Measurements from ENCODE around the gene ABHD14A.
A peak's percentile ranks its signal among the peaks of the same experiment; 100 is the strongest.

The ABHD14A gene

DNA sequence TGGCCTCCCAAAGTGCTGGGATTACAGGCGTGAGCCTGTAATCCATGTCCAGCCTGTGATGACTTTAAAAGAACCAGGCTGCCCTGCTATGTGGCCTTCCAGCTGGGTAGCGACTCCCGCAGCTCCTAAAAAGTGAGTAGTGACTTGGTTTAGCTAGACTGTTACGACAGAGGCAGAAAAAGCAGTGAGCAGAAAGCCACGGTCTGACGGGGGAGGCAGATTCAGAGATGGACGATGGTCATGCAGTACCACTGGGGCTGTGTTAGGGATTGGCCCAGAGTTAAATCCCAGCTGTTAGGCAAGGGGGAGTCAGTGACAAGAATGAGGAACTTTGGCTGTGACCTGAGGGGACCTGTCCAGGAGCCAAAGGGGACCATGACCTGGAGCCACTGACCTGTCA lies 23.9 kb downstream of the ABHD14A start:
- DNase-seq, result no peak

DNA sequence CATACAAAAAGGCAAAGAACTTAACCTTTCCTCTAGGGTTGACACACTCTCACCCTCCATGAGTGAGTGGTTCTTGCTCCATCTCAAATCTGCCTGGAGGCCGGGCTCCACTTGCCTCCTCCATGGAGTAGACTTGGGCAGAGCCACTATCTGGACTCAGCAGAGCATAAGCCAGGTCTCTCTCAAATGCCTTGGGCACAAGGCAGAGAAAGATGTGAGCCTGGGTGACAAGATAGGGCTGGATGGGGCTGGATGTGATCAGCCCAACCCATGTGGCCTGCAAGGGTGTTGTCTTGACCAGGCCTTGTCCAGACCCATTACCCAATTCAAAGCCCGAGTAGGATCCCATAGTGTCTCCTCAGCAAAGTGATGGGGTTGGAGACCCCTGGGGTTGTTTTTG lies 25.0 kb downstream of the ABHD14A start:
- no peak for DNase-seq

DNA sequence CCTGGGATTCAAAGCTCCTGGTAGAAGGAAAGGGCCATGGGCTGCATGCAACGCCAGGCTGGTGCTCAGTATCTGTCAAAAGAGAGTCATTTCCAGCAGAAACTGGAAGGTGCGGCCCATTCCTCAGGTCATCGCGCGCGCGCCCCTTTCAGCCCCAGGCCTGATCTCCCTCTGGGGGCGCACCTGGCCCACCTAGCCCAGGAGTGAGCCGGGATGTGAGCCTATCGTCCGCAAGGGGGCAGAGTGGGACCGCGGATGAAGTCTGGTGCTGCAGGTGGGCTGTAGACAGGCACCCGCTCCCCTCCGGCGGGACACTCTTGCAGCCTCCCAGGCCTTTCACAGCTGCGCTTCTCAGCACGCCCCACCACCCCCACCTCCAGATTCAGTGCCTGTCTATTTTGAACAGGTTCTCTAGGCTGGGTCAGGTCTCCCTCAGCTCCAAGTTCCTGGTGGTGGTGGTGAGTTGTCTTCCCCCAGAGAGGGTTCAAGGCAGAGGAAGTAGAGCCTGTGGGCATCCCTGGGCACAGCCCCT lies 26.6 kb downstream of the ABHD14A start:
- peak; percentile 44 for DNase-seq

DNA sequence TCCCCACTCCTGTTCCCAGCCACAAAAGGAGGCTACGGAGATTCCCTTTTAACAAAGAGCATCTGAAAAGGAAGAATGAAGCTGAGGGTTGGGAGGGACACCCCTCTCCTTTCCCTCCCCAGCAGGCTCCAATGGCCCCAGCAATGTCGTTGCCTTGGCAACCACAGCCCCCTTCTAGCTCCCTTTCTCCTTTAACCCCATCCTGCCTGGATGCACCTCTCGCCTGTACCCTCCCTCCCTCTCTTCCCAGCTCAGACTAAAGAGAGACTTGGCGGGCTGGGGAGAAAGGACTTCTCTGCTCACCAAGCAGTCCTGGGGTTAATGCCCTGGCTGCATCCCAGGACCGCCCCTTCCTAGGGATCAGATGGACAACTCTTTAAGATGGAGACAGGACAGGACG lies 27.9 kb downstream of the ABHD14A start:
- DNase-seq, result no peak

DNA sequence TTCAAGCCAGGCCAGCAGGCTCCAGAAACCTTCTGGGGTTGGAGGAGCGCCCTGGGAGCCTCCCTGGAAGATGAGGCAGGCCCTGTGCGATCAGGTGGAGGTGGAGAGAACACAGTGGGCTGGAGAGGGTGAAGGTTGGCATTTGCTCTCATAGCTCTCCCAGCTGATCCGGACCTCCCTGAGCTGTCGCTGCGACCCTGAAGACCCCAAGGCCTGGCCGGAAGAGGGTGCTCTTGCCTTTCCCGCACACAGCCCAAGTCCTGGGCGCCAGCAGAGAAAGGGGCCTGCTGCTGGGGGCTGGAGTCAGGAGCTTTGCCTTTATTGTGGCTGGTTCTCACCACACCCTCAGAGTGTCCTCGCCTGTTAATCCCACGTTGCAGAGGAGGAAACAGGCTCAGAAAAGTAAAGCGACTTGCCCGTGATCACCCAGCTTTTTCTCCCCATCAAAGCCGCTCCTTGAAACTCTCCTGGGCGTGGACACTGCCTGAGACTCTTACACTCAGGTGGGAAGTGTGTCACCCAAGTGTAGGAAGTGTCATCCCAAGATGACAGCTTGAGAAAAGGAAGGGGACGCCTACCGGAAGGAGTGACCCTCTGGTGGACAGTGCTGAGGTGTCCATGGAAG lies 29.4 kb downstream of the ABHD14A start:
- DNase-seq, result peak; percentile 41

DNA sequence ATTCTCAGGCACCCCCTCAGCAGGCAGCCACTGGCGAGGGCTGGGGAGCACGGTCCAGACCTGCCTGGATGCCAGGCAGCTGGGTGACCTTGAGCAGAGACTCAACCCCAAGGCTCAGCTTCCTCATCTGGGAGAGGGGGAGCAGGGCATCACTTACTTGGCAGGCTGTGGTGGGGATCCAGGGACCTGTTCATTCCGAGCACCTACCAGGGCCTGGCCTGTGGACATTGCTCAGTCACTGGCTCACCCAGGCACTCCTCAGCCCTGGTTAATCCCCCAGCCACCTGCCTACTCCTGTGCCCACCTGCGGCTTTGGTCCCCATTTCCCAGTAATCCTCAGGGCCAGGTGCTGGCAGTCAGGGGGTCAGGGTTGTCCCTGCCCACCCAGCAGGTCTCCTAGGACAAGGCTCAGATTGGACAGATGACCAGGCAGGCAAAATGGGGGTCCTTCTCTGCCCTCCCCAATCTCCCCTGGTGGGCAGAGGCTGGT lies 30.1 kb downstream of the ABHD14A start:
- peak; percentile 41 for DNase-seq

DNA sequence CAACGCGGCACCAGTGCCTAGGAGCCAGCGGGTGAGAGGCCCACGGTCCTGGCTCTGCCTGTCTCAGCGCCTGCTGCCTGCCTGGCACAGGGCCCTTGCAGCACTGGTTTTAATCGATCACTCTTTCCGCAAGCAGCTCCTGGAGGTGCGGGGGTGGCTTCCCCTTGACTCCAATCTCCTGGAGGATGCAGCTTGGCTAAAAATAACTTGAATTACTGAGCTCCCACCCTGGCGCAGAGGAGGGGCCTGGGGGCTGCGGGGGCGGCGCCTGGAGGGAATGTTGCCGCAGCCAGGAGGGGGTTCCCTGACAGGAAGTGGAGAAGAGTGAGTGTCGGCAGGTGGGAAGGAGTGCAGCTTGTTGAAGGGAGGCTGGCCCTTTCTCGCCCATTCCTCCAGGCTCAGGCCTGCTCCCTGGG lies 30.7 kb downstream of the ABHD14A start:
- no peak for DNase-seq

DNA sequence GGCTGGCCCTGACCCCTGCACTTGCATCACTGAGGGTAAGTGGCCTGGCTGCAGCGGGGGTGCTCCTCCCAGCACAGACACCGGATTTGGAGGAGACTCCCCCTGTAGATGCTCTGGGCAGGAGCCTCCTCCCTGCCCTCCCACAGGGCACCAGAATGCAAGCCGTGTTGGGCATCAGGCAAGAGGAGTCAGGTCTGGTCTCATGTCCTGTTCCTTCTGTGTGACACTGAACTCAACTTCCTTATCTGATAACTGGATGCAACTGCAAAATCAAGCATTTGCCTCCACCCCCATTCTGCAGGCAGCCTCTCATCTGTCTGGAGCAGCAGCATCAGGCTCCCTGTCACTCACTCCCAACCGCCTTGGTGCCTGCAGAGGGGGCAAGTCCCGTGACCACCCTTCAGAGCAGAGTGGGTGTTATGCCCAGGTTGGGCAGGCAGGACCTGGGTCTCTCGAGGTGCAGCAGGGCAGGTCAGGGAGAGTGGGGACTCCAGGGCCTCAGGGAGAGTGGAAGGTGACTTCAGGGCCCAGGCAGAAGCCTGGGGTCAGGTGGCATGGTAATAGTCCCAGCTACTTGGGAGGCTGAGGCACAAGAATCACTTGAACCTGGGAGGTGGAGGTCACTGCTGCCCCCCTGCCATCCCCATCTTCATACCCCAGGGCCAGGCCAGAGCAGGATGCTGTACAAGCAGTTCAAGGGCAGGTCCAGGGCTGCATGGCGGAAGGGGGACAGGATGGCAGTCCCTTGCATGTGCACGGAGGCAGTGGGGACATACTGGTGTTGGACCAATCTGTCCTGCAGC lies 31.4 kb downstream of the ABHD14A start:
- DNase-seq, result no peak

DNA sequence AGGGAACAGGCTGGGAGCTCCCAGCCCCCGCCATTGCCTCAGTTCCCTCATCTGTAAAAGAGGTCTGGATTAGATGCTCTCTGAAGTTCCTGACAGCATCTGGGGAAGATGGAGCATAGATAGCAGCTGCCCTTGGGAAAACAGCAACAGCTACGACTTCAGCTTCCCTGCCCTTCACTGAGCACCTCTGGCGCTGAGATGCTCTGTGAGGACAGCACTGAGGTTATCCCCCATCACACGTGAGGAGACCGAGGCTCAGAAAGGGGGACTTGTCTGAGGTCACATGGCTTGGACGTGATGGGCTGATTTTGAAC lies 31.9 kb downstream of the ABHD14A start:
- DNase-seq, result no peak

DNA sequence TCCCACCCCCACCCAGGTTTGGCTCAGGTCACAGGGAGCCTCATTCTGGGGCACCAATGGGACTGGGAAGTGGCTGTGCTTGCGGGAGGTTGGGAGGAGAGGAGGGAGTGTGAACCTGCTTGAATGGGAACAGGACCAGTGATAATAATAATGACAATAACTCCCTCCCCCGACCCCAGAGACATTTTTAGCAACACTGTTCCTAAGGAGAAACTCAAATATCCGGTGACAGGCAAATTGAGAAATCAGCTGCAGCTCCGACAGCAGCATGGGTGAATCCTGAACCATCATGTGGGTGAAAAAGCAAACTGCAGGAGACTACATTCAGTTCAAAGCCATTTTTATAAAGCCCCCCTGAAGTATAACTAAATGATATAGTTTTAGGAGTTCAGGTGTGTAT lies 32.4 kb downstream of the ABHD14A start:
- DNase-seq, result no peak

DNA sequence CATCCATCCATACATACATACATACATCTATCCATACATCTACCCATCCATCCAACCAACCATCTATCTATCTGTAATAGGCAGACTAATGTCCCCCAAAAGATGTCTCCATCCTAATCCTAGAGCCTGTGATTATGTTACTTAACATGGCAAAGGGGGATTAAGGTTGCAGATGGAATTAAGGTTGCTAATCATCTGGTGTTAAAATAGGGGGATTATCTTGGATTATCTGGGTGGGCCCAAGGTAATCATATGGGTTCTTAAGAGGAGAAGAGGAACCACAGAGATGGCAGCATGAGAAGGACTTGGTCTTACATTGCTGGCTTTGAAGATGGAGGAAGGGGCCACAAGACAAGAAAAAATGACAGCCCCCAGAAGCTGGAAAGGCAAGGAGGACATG lies 35.6 kb downstream of the ABHD14A start:
- DNase-seq, result no peak

DNA sequence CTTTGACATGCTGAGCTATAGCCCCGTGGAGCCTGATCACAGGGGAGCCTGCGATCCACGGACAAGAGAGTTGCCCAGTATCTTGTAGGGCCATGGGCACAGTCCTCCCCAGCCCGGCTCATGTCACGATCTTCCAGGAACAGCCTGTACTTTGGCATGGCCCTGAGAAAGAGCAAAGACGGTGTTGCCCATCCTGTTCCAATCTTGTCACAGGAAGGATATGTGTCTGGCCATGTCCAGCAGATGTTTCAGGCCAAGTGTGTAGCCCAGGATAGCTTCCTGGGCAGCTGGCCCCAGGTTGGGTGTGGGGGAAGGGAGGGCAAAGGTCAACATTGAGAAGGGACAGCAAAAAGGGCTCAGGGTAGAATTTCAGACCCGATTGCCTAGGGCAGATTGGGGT lies 37.8 kb downstream of the ABHD14A start:
- no peak for DNase-seq

DNA sequence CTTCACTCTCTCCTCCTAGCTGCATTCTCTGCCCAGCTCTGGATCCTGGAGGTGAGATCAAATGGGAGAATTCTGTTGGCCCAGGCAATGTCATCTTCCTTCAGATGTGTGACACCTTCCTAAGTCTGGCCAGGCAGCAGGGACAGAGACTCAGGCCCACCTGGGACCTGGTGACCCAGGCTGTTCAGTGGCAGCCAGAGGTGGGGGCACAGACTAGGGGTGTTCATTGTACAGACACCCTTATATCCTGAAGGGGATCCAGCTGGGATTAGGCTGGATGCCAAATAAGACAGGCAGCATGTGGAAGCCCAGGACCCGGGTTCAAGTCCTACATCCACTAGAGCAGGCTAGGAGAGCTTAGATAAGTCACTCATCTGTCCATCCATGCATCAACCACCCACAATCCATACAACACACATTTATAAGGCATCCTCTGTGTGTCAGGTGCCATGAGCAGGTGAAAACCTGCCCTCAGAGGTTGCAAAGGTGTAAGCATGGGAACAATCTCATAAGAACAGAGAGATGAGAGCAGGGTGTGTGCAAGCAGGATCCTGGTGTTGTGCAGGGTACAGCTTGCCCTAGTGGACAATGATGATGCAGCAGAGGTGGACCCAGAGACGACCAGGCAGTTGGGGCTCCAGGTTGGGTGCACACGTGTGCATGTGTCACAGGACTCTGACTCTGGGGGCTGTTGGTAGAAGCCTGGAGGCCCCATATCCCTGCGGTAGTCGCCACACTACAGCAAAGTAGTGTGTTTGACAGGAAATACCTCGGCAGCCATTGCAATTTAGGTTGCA lies 39.1 kb downstream of the ABHD14A start:
- DNase-seq, result no peak

DNA sequence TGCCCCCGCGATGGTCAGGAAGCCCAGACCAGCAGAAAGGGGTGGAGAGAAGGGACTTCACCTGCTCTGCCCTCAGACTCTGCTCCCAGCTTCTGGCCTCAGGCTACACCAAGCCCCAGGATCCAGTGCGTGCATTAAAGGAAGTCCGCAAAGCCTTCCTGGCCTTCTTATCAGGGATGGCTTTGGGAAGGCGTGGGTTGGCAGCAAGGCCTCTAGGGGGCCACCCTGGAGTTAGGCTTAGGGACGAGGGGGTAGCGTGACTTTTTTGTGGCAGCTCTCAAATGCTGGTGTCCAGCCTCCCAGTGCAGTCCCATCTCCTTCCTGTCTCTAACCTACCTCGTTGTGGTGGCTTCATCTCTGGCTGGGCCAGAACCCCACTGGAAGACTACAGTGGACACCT lies 39.7 kb downstream of the ABHD14A start:
- no peak for DNase-seq

DNA sequence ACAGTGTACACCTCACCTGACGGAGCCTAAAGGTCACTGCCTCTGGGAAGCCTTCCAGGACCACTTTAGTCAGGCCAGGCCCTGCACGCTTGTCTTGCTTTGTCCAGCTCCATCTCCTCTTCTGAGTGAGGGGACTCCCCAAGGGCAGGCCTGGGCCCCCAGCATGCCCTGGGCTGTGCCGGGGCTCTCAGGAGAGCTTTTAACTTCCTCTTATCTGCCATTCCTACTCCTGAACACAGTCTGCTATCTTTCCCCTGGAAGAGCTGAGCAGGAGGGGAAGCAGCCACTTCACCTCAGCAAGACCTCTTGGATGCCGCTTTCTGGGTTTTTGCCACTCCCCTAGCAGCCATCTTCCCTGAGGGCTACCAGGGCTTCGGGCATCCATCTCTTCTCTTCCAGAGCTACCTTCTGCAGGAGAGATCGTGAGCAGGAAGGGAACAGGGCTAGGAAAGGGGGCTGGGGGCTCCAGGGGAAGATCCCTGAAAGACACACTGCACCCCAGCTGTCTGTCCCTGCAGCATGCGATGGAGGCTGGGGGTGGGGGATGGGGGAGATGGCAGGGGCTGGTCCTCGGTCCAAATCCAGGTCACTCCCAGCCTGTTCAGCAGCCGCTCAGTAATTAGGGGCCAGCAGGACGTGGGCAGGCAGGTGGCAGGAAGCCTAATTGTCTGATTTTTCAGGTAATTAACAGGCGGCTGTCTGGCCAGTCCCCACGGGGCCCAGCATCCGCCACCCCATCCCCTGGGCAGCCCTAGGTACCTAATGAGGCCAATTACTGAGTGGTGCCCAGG lies 40.8 kb downstream of the ABHD14A start:
- DNase-seq, result no peak

DNA sequence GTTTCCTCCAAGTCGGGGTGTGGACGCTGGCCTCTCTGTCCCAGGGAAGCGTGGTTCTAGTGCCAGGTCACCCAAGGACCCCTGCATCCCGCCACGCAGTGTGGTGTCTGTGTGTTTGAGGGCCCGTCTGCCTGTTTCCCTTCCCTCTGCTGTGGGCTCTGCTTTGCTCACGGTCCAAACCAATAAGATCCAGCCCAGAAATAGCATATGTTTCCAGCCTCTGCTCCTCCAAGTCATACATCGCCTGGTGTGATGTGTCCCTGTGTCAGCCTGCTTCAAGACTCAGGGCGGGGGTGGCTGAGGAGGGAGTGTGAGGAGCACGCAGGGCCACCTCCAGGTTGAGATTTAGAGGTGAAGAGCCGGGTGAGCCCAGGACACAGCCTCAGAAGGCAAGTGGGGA lies 42.7 kb downstream of the ABHD14A start:
- no peak for DNase-seq

DNA sequence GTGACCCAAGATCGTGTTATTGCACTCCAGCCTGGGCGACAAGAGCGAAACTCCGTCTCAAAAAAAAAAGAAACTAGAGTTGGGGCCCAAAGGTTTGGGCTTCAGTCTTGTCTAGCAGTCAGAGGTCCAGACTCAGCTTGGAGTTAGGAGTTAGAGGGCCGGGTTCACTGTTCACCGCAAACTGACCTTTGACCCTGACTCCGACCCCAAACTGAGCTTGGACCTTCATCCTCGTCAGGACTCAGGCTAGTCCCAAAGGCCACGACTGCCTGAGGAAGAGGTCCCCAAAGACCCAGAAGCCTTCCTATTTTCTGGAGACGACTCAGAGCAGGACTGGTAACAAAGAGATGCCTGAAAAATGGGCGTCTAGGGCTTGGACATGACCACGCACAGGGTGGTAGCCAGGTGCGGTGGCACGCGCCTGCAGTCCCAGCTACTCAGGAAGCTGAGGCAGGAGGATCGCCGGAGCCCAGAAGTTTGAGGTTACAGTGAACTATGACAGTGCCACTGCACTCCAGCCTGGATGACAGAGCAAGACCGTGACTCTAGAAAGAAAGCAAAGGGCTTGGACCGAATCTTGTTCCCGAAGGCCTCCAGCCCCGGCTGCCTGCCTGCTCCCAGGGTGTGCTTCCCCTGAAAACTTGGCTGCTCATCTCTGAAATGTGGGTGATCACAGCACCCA lies 43.6 kb downstream of the ABHD14A start:
- no peak for DNase-seq

DNA sequence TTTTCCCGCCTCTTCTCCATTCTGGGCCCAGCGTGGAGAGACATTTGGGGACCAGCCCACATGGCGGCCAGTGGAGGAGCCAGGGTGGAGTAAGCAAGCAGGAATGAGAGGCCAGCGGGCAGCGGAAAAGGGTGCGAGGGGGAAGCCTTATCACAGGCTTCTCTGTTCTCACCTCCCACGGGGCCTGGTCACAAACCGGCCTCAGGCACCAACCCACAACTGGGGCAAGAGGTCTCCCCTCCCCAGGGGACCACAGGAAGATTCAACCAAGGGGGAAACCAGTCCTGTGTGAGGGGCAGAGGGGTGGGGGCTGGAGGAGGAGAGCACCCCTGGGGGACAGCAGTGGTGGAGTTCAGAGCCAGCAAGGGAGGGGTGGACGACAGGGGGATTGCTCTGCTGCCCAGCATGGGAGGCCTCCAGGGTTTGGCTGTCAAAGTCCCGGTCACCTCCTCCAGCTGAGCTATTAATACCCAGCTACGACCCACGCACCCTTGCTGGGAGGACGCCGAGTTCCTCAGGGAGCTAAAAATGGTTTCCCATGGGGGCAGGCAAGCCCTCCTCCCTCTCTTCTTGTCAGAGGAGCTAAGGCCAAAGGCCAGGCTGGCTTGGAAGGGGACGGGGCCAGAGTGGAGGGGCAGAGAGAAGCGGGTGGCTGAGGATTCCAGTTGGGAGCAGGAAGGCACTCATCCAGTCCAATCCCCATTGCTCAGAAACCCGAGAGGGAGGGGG lies 44.7 kb downstream of the ABHD14A start:
- DNase-seq, result no peak

DNA sequence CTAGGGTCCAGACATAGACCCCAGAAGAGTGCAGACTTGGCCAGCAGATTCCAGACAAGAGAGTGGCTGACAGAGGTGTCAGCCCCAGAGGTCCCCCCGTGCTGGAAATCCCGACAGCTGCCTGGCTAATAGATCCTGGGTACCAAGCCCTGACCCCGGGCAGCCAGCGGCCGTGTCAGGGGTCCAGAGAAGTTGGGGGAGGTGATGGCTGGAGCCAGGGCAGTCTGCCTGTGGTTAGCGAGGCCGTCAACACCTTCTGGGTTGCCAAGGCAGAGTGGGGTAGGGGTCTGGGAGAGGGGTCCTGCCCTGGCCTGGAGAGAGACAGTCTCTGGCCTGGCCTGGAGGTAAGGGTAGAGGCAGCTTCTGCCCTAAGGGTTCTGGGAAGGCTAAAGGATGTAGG lies 45.9 kb downstream of the ABHD14A start:
- no peak for DNase-seq

DNA sequence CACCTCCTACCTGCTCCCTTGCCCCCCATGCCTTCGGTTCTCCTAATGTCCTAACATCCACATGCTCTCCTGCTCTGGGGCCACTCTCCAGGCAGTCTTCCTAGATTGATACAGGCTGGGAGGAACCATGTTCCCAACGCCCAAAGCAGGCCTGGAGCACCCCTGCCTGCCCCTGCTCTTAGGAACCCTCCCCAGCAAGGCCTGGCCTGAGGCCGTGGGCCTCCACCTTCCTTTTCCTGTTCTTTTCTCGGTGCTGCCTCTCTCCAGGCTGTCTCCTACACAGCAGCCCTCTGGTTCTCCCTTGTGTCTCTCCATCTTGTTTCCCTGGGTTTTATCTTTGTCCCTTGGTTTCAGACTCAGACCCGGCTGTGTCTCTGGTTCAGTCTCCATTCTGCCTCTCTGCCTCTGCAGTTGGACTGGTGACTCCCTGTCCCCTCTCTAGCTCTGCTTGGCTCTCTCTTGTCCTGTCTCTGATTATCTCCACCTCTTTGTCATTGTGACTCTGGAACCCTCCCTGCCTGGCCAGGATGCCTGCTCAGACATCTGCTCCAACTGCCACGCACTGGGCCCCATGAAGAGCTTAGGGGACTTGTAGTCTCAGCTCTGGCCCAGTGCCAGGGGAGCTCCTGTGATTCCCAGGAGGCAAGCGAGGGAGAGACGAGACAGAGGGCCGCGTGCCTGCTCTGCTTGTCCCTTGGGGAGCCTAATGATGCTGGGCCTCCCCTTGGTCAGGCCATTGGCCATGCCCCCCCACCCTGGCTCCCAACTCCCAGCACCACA lies 46.8 kb downstream of the ABHD14A start:
- DNase-seq, result peak; percentile 84

Data from NCI-H524 treated with DMSO at 0.1 percent for 48 hours (cell line).